ENCODE measurements around the gene IFNL2. TPM values are rescaled to one million over a fixed set of nuclear protein-coding genes. Genes with fewer than 3 reads are reported as not detected.
"Not testable (repeated sequence)": the region's sequence is repeated elsewhere in the genome, so short reads cannot be mapped to it uniquely, and the experiment has no call there.

Gene IFNL2
- total and polyA plus RNA-seq, 8 donors = not detected

- WGBS, 5 donors = 2 to 7% (median 5%) methylated on average over 6 to 102 of the region's 102 CpGs
- peak in 1 of 2 donors; percentile 71 for DNase-seq
- no peak for TF ChIP-seq POLR2A (IDR thresholded peaks at IDR 0.05)
- TF ChIP-seq, protein P1, sequence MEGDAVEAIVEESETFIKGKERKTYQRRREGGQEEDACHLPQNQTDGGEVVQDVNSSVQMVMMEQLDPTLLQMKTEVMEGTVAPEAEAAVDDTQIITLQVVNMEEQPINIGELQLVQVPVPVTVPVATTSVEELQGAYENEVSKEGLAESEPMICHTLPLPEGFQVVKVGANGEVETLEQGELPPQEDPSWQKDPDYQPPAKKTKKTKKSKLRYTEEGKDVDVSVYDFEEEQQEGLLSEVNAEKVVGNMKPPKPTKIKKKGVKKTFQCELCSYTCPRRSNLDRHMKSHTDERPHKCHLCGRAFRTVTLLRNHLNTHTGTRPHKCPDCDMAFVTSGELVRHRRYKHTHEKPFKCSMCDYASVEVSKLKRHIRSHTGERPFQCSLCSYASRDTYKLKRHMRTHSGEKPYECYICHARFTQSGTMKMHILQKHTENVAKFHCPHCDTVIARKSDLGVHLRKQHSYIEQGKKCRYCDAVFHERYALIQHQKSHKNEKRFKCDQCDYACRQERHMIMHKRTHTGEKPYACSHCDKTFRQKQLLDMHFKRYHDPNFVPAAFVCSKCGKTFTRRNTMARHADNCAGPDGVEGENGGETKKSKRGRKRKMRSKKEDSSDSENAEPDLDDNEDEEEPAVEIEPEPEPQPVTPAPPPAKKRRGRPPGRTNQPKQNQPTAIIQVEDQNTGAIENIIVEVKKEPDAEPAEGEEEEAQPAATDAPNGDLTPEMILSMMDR (IDR thresholded peaks at IDR 0.05) = no peak
- no peak for TF ChIP-seq EP300 (IDR thresholded peaks at IDR 0.05)
- no peak for TF ChIP-seq POLR2AphosphoS5 (IDR thresholded peaks at IDR 0.05)
- Histone ChIP-seq H3K27me3 (peaks cover 7 to 84% (median 39%) of the 10 kb centered on the region in 3 donors), H3K4me1 (peaks cover 3 to 18% (median 15%) of the 10 kb centered on the region in 4 donors), H3K9me3 (no peaks in the 10 kb centered on the region), H3K27ac (no peak overlapping the region), H3K4me3 (no peak overlapping the region), H3K36me3 (no peaks in the 10 kb centered on the region)
- intact Hi-C loops (cut with DNase I; ENCODE audit: low total_unique reads) = no loop called here
Measured at GRCh38 chr19:39264306-39265290, 3.6 kb upstream of the IFNL2 start.

DNA sequence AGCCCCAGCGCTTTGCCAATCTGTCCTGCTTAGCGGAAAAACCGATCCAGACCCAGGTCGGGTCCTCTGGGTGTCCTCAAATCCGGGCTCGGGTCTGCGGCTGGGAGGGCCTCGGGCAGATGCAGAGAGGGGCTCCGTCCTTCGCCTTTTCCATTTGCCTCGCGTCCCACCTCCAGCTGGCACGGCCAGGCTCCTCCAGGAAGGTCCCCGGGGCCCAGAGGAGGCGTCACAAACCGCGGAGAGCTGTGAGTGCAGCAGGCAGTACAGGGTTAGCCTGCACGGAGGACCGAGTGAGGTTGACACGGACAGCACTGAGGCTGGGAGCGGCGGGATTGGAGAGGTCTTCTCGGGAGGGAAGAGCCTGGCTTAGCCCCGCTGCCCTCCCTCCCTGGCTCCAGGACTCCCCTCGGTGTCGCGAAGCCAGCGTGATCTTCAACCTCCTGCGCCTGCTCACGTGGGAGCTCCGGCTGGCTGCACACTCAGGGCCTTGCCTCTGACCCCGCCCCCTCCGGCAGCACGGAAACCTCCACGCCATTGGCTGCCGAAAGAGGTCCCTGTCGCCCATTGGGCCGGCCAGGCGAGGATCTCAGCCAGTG, 2.8 kb upstream of the IFNL2 start:
- H3K9me3 ChIP-seq = no peaks in the 10 kb centered on the region
- peaks cover 7 to 89% (median 39%) of the 10 kb centered on the region in 3 donors for H3K27me3 ChIP-seq
- intact Hi-C loops (cut with DNase I; ENCODE audit: low total_unique reads) = no loop called here
- DNase-seq = peak in 1 of 2 donors; percentile 16
- TF ChIP-seq POLR2A (IDR thresholded peaks at IDR 0.05) = no peak
- no peak for TF ChIP-seq EP300 (IDR thresholded peaks at IDR 0.05)
- TF ChIP-seq, protein P1 (IDR thresholded peaks at IDR 0.05) = no peak
- TF ChIP-seq POLR2AphosphoS5 (IDR thresholded peaks at IDR 0.05) = no peak
- H3K4me1 ChIP-seq = peaks cover 3 to 18% (median 15%) of the 10 kb centered on the region in 4 donors
- no peak overlapping the region for H3K27ac ChIP-seq
- no peaks in the 10 kb centered on the region for H3K36me3 ChIP-seq
- 36 to 61% (median 42%) methylated on average over 18 to 39 of the region's 39 CpGs for WGBS, 5 donors
- no peak overlapping the region for H3K4me3 ChIP-seq

GRCh38 chr19:39268531-39269223, 481 bp downstream of the IFNL2 start:
- H3K36me3 ChIP-seq; DNase-seq; H3K4me3 ChIP-seq; H3K9me3 ChIP-seq; H3K27ac ChIP-seq; intact Hi-C loops (cut with DNase I; ENCODE audit: low total_unique reads): not testable (repeated sequence)
- 67 to 85% (median 81%) methylated on average over 7 to 10 of the region's 10 CpGs for WGBS, 5 donors
- peaks cover 2 to 18% (median 15%) of the 10 kb centered on the region in 4 donors for H3K4me1 ChIP-seq
- peaks cover 7 to 71% (median 22%) of the 10 kb centered on the region in 3 donors for H3K27me3 ChIP-seq

- H3K27ac ChIP-seq; H3K9me3 ChIP-seq; H3K36me3 ChIP-seq; intact Hi-C loops (cut with DNase I; ENCODE audit: low total_unique reads); H3K4me3 ChIP-seq; DNase-seq: not testable (repeated sequence)
- WGBS, 5 donors = 53 to 76% (median 73%) methylated on average over 7 to 10 of the region's 10 CpGs
- H3K27me3 ChIP-seq = peaks cover 7 to 66% (median 15%) of the 10 kb centered on the region in 3 donors
- peaks cover 0 to 13% (median 10%) of the 10 kb centered on the region in 4 donors for H3K4me1 ChIP-seq
Measured at GRCh38 chr19:39269369-39269768, 1.2 kb downstream of the IFNL2 start.
